Measurements from ENCODE around the gene PTPRN2. TPM values are rescaled to one million over a fixed set of nuclear protein-coding genes. Genes with fewer than 3 reads are reported as not detected.

The PTPRN2 gene
- polyA plus RNA-seq, 1 donor from 2014 or later, result 1.6 TPM

GRCh38 chr7:157996359-157997079 is 591.1 kb downstream of the PTPRN2 start:
- Mint-ChIP-seq H3K4me1 (no peaks in the 10 kb centered on the region), H3K36me3 (no peaks in the 10 kb centered on the region), H3K9me3 (peaks cover 0 to 6% (median 3%) of the 10 kb centered on the region in 3 donors), H3K27ac (no peak overlapping the region), H3K27me3 (no peaks in the 10 kb centered on the region), H3K4me3 (no peak overlapping the region)

- Mint-ChIP-seq H3K27me3 (no peaks in the 10 kb centered on the region), H3K27ac (no peak overlapping the region), H3K9me3 (peaks cover 0 to 6% (median 3%) of the 10 kb centered on the region in 3 donors), H3K36me3 (no peaks in the 10 kb centered on the region), H3K4me1 (no peaks in the 10 kb centered on the region), H3K4me3 (no peak overlapping the region)
These were observed 591.8 kb downstream of the PTPRN2 start for GRCh38 chr7:157995815-157996214.

- no peaks in the 10 kb centered on the region for H3K36me3 Mint-ChIP-seq
- no peaks in the 10 kb centered on the region for H3K4me1 Mint-ChIP-seq
- H3K27ac Mint-ChIP-seq, result no peak overlapping the region
- H3K27me3 Mint-ChIP-seq, result no peaks in the 10 kb centered on the region
- peak overlapping the region in 1 of 4 donors; percentile 28 for H3K4me3 Mint-ChIP-seq
- H3K9me3 Mint-ChIP-seq, result peaks cover 0 to 6% (median 3%) of the 10 kb centered on the region in 3 donors
These were observed 593.3 kb downstream of the PTPRN2 start for GRCh38 chr7:157994319-157994718.

GRCh38 chr7:157993406-157994105 is 594.1 kb downstream of the PTPRN2 start:
- Mint-ChIP-seq H3K9me3 (peaks cover 0 to 6% (median 3%) of the 10 kb centered on the region in 3 donors), H3K36me3 (no peaks in the 10 kb centered on the region), H3K4me3 (no peak overlapping the region), H3K27ac (no peak overlapping the region), H3K4me1 (no peaks in the 10 kb centered on the region), H3K27me3 (no peaks in the 10 kb centered on the region)

- Mint-ChIP-seq H3K27me3 (no peaks in the 10 kb centered on the region), H3K4me1 (no peaks in the 10 kb centered on the region), H3K4me3 (no peak overlapping the region), H3K36me3 (no peaks in the 10 kb centered on the region), H3K9me3 (peaks cover 0 to 6% (median 3%) of the 10 kb centered on the region in 3 donors), H3K27ac (no peak overlapping the region)
These were observed 595.0 kb downstream of the PTPRN2 start for GRCh38 chr7:157992511-157993160.

GRCh38 chr7:157991761-157992160 is 595.9 kb downstream of the PTPRN2 start:
- Mint-ChIP-seq H3K36me3 (no peaks in the 10 kb centered on the region), H3K27ac (no peak overlapping the region), H3K4me3 (no peak overlapping the region), H3K9me3 (peaks cover 0 to 6% (median 3%) of the 10 kb centered on the region in 3 donors), H3K27me3 (no peaks in the 10 kb centered on the region), H3K4me1 (no peaks in the 10 kb centered on the region)

DNA sequence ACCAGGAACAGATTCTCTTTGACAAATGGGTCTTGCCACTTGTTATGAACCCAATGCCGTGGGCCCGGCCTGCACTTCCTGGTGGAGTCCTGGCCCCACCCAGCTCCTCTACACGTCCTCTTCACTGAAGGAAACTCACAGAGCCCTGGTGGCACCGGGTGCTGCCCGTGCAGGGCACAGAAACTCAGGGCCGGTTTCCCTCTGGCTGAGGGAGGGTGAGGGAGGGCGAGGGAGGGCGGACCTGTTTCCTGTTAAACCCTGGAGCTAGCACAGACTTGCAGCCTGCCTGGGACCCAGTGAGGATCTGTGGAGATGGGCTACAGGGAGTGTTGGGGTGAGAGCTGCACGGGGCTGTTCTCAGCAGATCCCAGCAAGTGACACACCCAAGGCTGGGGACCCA is 596.3 kb downstream of the PTPRN2 start:
- Mint-ChIP-seq H3K27me3 (no peaks in the 10 kb centered on the region), H3K9me3 (peaks cover 0 to 6% (median 3%) of the 10 kb centered on the region in 3 donors), H3K36me3 (no peaks in the 10 kb centered on the region), H3K27ac (no peak overlapping the region), H3K4me1 (no peaks in the 10 kb centered on the region), H3K4me3 (no peak overlapping the region)

DNA sequence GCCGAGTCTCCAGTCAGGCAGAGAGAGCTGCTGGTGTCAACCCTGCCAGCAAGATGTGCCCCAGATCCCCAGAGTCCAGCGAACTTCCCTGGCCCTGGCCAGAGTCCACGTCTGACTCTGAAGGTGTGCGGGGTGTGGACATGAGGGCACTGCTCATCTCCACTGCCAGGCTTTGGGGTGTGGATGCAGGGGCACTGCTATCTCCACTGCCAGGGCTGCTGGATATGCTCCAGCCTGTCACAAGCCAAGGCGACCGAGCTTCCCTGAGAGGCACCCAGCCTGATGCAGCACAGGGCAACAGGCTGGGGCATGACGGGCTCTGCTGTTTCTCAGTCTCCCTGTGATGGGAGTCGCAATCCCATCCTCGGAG is 596.8 kb downstream of the PTPRN2 start:
- Mint-ChIP-seq H3K27me3 (no peaks in the 10 kb centered on the region), H3K36me3 (no peaks in the 10 kb centered on the region), H3K27ac (no peak overlapping the region), H3K4me3 (no peak overlapping the region), H3K9me3 (peaks cover 0 to 6% (median 3%) of the 10 kb centered on the region in 3 donors), H3K4me1 (no peaks in the 10 kb centered on the region)

GRCh38 chr7:157990226-157990880 is 597.3 kb downstream of the PTPRN2 start:
- Mint-ChIP-seq H3K27ac (peak overlapping the region in 1 of 3 donors; percentile 57), H3K4me3 (no peak overlapping the region)

DNA sequence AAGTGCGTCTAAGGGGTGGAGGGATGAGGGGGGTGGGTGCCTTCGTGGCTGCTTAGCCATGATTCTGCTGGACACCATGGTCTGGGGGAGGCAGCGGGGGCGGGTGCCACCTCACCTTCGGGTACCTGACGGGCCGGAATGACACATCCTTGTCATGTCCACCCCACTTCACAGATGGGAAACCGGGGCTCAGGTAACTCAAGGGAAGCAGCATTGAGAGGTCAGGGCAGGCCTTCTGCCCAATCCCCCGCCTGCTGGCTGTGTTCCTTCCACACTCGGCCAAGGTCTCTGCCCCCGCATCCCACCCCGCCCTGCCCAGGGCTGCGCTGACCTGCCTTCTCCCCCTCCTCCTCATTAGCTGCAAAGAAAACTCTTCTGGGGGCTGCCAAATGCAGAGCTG is 598.0 kb downstream of the PTPRN2 start:
- H3K36me3 Mint-ChIP-seq, result no peaks in the 10 kb centered on the region
- H3K4me1 Mint-ChIP-seq, result peaks cover 0 to 1% (median 0%) of the 10 kb centered on the region in 3 donors
- no peaks in the 10 kb centered on the region for H3K27me3 Mint-ChIP-seq
- no peak overlapping the region for H3K4me3 Mint-ChIP-seq
- H3K9me3 Mint-ChIP-seq, result peaks cover 0 to 2% (median 0%) of the 10 kb centered on the region in 3 donors
- peak overlapping the region in 1 of 3 donors; percentile 57 for H3K27ac Mint-ChIP-seq

More at GRCh38 chr7:157990226-157990880, 597.3 kb downstream of the PTPRN2 start:
- H3K36me3 Mint-ChIP-seq, result no peaks in the 10 kb centered on the region
- H3K27me3 Mint-ChIP-seq, result no peaks in the 10 kb centered on the region
- H3K9me3 Mint-ChIP-seq, result peaks cover 0 to 4% (median 3%) of the 10 kb centered on the region in 3 donors
- H3K4me1 Mint-ChIP-seq, result no peaks in the 10 kb centered on the region

DNA sequence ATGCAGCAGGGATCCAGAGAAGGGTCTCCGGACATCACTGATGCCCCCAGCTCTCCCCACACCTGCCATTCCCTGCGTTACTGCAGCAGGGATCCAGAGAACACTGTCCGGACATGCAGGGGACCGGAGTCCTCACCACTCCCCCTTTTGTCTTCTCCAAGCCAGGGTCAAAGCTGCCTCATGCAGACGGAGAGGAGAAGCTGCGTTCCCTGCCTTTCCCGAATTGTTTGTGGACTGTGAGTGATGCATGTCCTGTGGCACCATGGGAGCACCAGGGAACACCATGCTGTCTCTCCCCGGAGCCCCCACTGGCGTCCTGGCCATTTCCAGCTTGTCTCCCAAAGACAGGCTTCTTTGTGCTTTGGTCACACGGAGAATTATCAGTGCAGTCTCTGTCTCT is 599.7 kb downstream of the PTPRN2 start:
- H3K4me1 Mint-ChIP-seq, result peaks cover 0 to 2% (median 0%) of the 10 kb centered on the region in 3 donors
- H3K27me3 Mint-ChIP-seq, result no peaks in the 10 kb centered on the region
- H3K9me3 Mint-ChIP-seq, result peaks cover 0 to 2% (median 0%) of the 10 kb centered on the region in 3 donors
- no peak overlapping the region for H3K4me3 Mint-ChIP-seq
- H3K36me3 Mint-ChIP-seq, result no peaks in the 10 kb centered on the region
- H3K27ac Mint-ChIP-seq, result no peak overlapping the region

- no peaks in the 10 kb centered on the region for H3K27me3 Mint-ChIP-seq
- peaks cover 0 to 2% (median 0%) of the 10 kb centered on the region in 3 donors for H3K9me3 Mint-ChIP-seq
- no peaks in the 10 kb centered on the region for H3K36me3 Mint-ChIP-seq
- no peak overlapping the region for H3K4me3 Mint-ChIP-seq
- H3K27ac Mint-ChIP-seq, result peak overlapping the region in 1 of 3 donors; percentile 50
- peaks cover 0 to 2% (median 0%) of the 10 kb centered on the region in 3 donors for H3K4me1 Mint-ChIP-seq
These were observed 601.6 kb downstream of the PTPRN2 start for GRCh38 chr7:157986051-157986450.

GRCh38 chr7:157985636-157986035 is 602.0 kb downstream of the PTPRN2 start:
- H3K27ac Mint-ChIP-seq, result peak overlapping the region in 1 of 3 donors; percentile 50
- H3K27me3 Mint-ChIP-seq, result no peaks in the 10 kb centered on the region
- no peaks in the 10 kb centered on the region for H3K36me3 Mint-ChIP-seq
- peaks cover 0 to 2% (median 0%) of the 10 kb centered on the region in 3 donors for H3K4me1 Mint-ChIP-seq
- no peak overlapping the region for H3K4me3 Mint-ChIP-seq
- peaks cover 0 to 2% (median 0%) of the 10 kb centered on the region in 3 donors for H3K9me3 Mint-ChIP-seq

GRCh38 chr7:157984423-157985163 is 603.0 kb downstream of the PTPRN2 start:
- Mint-ChIP-seq H3K4me1 (peaks cover 0 to 2% (median 0%) of the 10 kb centered on the region in 3 donors), H3K9me3 (peaks cover 0 to 2% (median 0%) of the 10 kb centered on the region in 3 donors)

More at GRCh38 chr7:157984423-157985163, 603.0 kb downstream of the PTPRN2 start:
- H3K4me3 Mint-ChIP-seq, result no peak overlapping the region
- no peaks in the 10 kb centered on the region for H3K36me3 Mint-ChIP-seq
- H3K27ac Mint-ChIP-seq, result no peak overlapping the region
- no peaks in the 10 kb centered on the region for H3K27me3 Mint-ChIP-seq
